ENCODE measurements around the gene IL4R.

The IL4R gene

GRCh38 chr16:27363797-27364196 is 50.0 kb downstream of the IL4R start:
- no peak overlapping the region for H4K12ac ChIP-seq (ENCODE audit: low read depth, low read length)
- no peak overlapping the region for H4K91ac ChIP-seq (ENCODE audit: low read depth, low read length)
- H3K9ac ChIP-seq (ENCODE audit: low read length), result no peak overlapping the region
- no peak overlapping the region for H2BK5ac ChIP-seq (ENCODE audit: low read depth, low read length, poor library complexity)
- no peak overlapping the region for H3K4ac ChIP-seq (ENCODE audit: low read depth, low read length)
- WGBS (ENCODE audit: extremely low coverage, insufficient coverage, insufficient read length), result no CpG with 5 or more reads among the region's 9 CpGs
- H3K14ac ChIP-seq (ENCODE audit: low read length), result no peak overlapping the region
- H3K79me2 ChIP-seq (ENCODE audit: control insufficient read depth, insufficient read depth, low read length, poor library complexity), result no peaks in the 10 kb centered on the region
- H2BK12ac ChIP-seq (ENCODE audit: low read length), result no peak overlapping the region
- H3K27ac ChIP-seq (ENCODE audit: low read depth, low read length), result no peak overlapping the region
- no peak overlapping the region for H3K18ac ChIP-seq (ENCODE audit: low read length)
- H3K9me3 ChIP-seq (ENCODE audit: insufficient read depth, low read depth, low read length), result no peaks in the 10 kb centered on the region
- no peak overlapping the region for H3K23ac ChIP-seq (ENCODE audit: low read length)
- H3K27me3 ChIP-seq (ENCODE audit: insufficient read depth, low read length), result no peaks in the 10 kb centered on the region
- no peak overlapping the region for H2BK120ac ChIP-seq (ENCODE audit: insufficient read depth, low read length, poor library complexity)
- no peak overlapping the region for H2AK5ac ChIP-seq (ENCODE audit: low read length)
- H4K8ac ChIP-seq (ENCODE audit: low read depth, low read length), result no peak overlapping the region
- H3K4me2 ChIP-seq (ENCODE audit: low read length), result no peak overlapping the region
- no peak for DNase-seq
- peaks cover 6 to 11% of the 10 kb centered on the region in 2 experiments for H3K4me1 ChIP-seq (ENCODE audit: control insufficient read depth in 1 of 2, insufficient read depth in 2 of 2, low read length in 2 of 2)
- no peaks in the 10 kb centered on the region for H3K79me1 ChIP-seq (ENCODE audit: low read length)
- no peak overlapping the region for H2AFZ ChIP-seq (ENCODE audit: insufficient read depth, low read length, poor library complexity)
- H3K36me3 ChIP-seq (ENCODE audit: control insufficient read depth in 1 of 2, insufficient read depth in 2 of 2, low read length in 2 of 2), result peaks cover 32 to 33% of the 10 kb centered on the region in 2 experiments
- no peak overlapping the region for H3K4me3 ChIP-seq (ENCODE audit: low read depth, low read length)

DNA sequence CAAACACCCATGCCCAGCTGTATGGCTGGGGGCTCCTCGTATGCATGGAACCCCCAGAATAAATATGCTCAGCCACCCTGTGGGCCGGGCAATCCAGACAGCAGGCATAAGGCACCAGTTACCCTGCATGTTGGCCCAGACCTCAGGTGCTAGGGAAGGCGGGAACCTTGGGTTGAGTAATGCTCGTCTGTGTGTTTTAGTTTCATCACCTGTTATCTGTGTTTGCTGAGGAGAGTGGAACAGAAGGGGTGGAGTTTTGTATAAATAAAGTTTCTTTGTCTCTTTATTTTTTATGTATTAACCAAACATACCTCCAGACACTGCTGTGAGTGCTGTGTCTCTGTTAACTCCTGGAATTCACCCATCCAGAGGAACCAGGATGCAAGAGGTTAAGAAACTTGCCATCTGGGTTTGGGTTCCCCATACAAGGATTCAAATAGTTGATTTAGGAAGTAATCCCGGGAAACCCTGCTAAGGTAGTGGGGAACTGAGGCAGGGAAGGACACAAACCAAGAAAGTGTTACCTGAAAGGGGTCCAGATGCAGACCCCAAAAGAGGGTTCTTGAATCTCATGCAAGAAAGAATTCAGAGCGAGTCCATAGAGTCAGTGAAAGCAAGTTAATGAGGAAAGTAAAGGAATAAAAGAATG is 50.8 kb downstream of the IL4R start:
- no peak overlapping the region for H2BK5ac ChIP-seq (ENCODE audit: low read depth, low read length, poor library complexity)
- no peaks in the 10 kb centered on the region for H3K79me2 ChIP-seq (ENCODE audit: control insufficient read depth, insufficient read depth, low read length, poor library complexity)
- H3K14ac ChIP-seq (ENCODE audit: low read length), result no peak overlapping the region
- H3K79me1 ChIP-seq (ENCODE audit: low read length), result no peaks in the 10 kb centered on the region
- H4K12ac ChIP-seq (ENCODE audit: low read depth, low read length), result no peak overlapping the region
- H3K4ac ChIP-seq (ENCODE audit: low read depth, low read length), result no peak overlapping the region
- H2BK120ac ChIP-seq (ENCODE audit: insufficient read depth, low read length, poor library complexity), result no peak overlapping the region
- H3K18ac ChIP-seq (ENCODE audit: low read length), result no peak overlapping the region
- peaks cover 6 to 11% of the 10 kb centered on the region in 2 experiments for H3K4me1 ChIP-seq (ENCODE audit: control insufficient read depth in 1 of 2, insufficient read depth in 2 of 2, low read length in 2 of 2)
- H3K36me3 ChIP-seq (ENCODE audit: control insufficient read depth in 1 of 2, insufficient read depth in 2 of 2, low read length in 2 of 2), result peaks cover 26% of the 10 kb centered on the region in 2 experiments
- no peak overlapping the region for H2AK5ac ChIP-seq (ENCODE audit: low read length)
- no peak overlapping the region for H3K27ac ChIP-seq (ENCODE audit: low read depth, low read length)
- peak in 1 of 2 donors; percentile 33 for DNase-seq
- H3K4me2 ChIP-seq (ENCODE audit: low read length), result no peak overlapping the region
- no peak overlapping the region for H3K23ac ChIP-seq (ENCODE audit: low read length)
- no peak overlapping the region for H2BK12ac ChIP-seq (ENCODE audit: low read length)
- H4K91ac ChIP-seq (ENCODE audit: low read depth, low read length), result no peak overlapping the region
- no peaks in the 10 kb centered on the region for H3K27me3 ChIP-seq (ENCODE audit: insufficient read depth, low read length)
- no peak overlapping the region for H2AFZ ChIP-seq (ENCODE audit: insufficient read depth, low read length, poor library complexity)
- no peak overlapping the region for H4K8ac ChIP-seq (ENCODE audit: low read depth, low read length)
- no peaks in the 10 kb centered on the region for H3K9me3 ChIP-seq (ENCODE audit: insufficient read depth, low read depth, low read length)
- H3K9ac ChIP-seq (ENCODE audit: low read length), result no peak overlapping the region
- WGBS (ENCODE audit: extremely low coverage, insufficient coverage, insufficient read length), result no CpG with 5 or more reads among the region's 6 CpGs
- H3K4me3 ChIP-seq (ENCODE audit: low read depth, low read length), result no peak overlapping the region

- Histone ChIP-seq H3K23ac (ENCODE audit: low read length) (no peak overlapping the region), H2AFZ (ENCODE audit: insufficient read depth, low read length, poor library complexity) (no peak overlapping the region), H3K4ac (ENCODE audit: low read depth, low read length) (no peak overlapping the region), H3K4me2 (ENCODE audit: low read length) (no peak overlapping the region), H3K79me1 (ENCODE audit: low read length) (no peaks in the 10 kb centered on the region), H2BK5ac (ENCODE audit: low read depth, low read length, poor library complexity) (no peak overlapping the region), H3K79me2 (ENCODE audit: control insufficient read depth, insufficient read depth, low read length, poor library complexity) (no peaks in the 10 kb centered on the region), H2AK5ac (ENCODE audit: low read length) (peak overlapping the region; percentile 4), H2BK120ac (ENCODE audit: insufficient read depth, low read length, poor library complexity) (no peak overlapping the region), H4K8ac (ENCODE audit: low read depth, low read length) (no peak overlapping the region), H3K36me3 (ENCODE audit: control insufficient read depth in 1 of 2, insufficient read depth in 2 of 2, low read length in 2 of 2) (peaks cover 23% of the 10 kb centered on the region in 2 experiments), H3K4me1 (ENCODE audit: control insufficient read depth in 1 of 2, insufficient read depth in 2 of 2, low read length in 2 of 2) (peaks cover 6 to 11% of the 10 kb centered on the region in 2 experiments), H3K14ac (ENCODE audit: low read length) (peak overlapping the region; percentile 11), H3K4me3 (ENCODE audit: low read depth, low read length) (no peak overlapping the region), H4K12ac (ENCODE audit: low read depth, low read length) (no peak overlapping the region), H3K9me3 (ENCODE audit: insufficient read depth, low read depth, low read length) (no peaks in the 10 kb centered on the region), H3K18ac (ENCODE audit: low read length) (peak overlapping the region; percentile 6), H3K9ac (ENCODE audit: low read length) (no peak overlapping the region), H4K91ac (ENCODE audit: low read depth, low read length) (peak overlapping the region; percentile 50), H2BK12ac (ENCODE audit: low read length) (no peak overlapping the region), H3K27me3 (ENCODE audit: insufficient read depth, low read length) (no peaks in the 10 kb centered on the region), H3K27ac (ENCODE audit: low read depth, low read length) (no peak overlapping the region)
- WGBS (ENCODE audit: extremely low coverage, insufficient coverage, insufficient read length), result no CpG with 5 or more reads among the region's 7 CpGs
- peak; percentile 33 to 69 for DNase-seq
Observed at GRCh38 chr16:27365142-27366089, 51.6 kb downstream of the IL4R start.

DNA sequence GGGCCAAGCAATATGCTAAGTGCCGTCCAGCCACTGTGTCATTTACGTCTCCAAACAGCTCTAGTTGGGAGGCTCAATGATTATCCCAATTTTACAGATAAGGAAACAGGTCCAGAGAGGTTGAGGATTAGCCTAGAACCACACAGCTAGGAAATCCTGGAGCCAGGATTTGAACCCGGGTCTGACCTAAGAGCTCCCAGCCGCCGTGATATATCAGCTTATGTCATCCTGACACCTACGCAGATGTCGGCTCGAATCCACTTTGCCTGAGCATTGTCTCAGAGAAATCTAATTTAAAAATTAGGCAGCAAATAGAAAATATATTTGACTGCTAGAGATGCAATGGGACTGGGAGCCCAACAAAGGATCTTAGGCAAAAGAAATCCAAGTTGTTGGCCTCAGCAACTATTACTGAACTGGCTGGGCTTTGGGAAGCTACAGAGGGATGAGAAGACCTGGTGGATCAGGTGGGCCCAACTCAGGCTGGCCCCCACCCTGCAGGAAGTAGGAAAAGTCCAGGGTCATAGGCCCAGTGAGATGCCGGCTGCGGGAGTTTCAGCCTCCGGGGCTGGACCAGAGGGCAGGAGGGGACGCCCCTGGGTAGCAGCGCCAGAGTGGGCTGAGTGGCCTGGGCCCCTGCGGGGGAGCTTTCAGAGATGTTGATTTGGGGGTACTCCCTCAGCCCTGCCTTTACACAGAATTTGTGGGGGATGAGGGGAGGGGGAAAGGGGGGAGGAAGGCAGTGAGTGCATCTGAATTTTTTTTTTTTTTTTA is 53.1 kb downstream of the IL4R start:
- H3K23ac ChIP-seq (ENCODE audit: low read length), result no peak overlapping the region
- H3K18ac ChIP-seq (ENCODE audit: low read length), result no peak overlapping the region
- H3K4ac ChIP-seq (ENCODE audit: low read depth, low read length), result no peak overlapping the region
- no peak overlapping the region for H4K91ac ChIP-seq (ENCODE audit: low read depth, low read length)
- no peak overlapping the region for H3K4me2 ChIP-seq (ENCODE audit: low read length)
- DNase-seq, result no peak
- H3K36me3 ChIP-seq (ENCODE audit: control insufficient read depth in 1 of 2, insufficient read depth in 2 of 2, low read length in 2 of 2), result peaks cover 19 to 20% of the 10 kb centered on the region in 2 experiments
- H3K14ac ChIP-seq (ENCODE audit: low read length), result no peak overlapping the region
- no CpG with 5 or more reads among the region's 14 CpGs for WGBS (ENCODE audit: extremely low coverage, insufficient coverage, insufficient read length)
- H3K4me1 ChIP-seq (ENCODE audit: control insufficient read depth in 1 of 2, insufficient read depth in 2 of 2, low read length in 2 of 2), result peaks cover 6 to 11% of the 10 kb centered on the region in 2 experiments
- no peaks in the 10 kb centered on the region for H3K27me3 ChIP-seq (ENCODE audit: insufficient read depth, low read length)
- no peak overlapping the region for H3K27ac ChIP-seq (ENCODE audit: low read depth, low read length)
- H4K12ac ChIP-seq (ENCODE audit: low read depth, low read length), result no peak overlapping the region
- H3K9ac ChIP-seq (ENCODE audit: low read length), result no peak overlapping the region
- no peak overlapping the region for H2AK5ac ChIP-seq (ENCODE audit: low read length)
- H3K9me3 ChIP-seq (ENCODE audit: insufficient read depth, low read depth, low read length), result no peaks in the 10 kb centered on the region
- no peak overlapping the region for H2BK12ac ChIP-seq (ENCODE audit: low read length)
- no peak overlapping the region for H3K4me3 ChIP-seq (ENCODE audit: low read depth, low read length)
- no peaks in the 10 kb centered on the region for H3K79me1 ChIP-seq (ENCODE audit: low read length)
- H2BK120ac ChIP-seq (ENCODE audit: insufficient read depth, low read length, poor library complexity), result no peak overlapping the region
- H3K79me2 ChIP-seq (ENCODE audit: control insufficient read depth, insufficient read depth, low read length, poor library complexity), result no peaks in the 10 kb centered on the region
- H4K8ac ChIP-seq (ENCODE audit: low read depth, low read length), result no peak overlapping the region
- H2BK5ac ChIP-seq (ENCODE audit: low read depth, low read length, poor library complexity), result no peak overlapping the region
- H2AFZ ChIP-seq (ENCODE audit: insufficient read depth, low read length, poor library complexity), result no peak overlapping the region

Measured in trophoblast cell (in vitro differentiated cells and primary cell).